ENCODE results near the gene SRCIN1.

DNA sequence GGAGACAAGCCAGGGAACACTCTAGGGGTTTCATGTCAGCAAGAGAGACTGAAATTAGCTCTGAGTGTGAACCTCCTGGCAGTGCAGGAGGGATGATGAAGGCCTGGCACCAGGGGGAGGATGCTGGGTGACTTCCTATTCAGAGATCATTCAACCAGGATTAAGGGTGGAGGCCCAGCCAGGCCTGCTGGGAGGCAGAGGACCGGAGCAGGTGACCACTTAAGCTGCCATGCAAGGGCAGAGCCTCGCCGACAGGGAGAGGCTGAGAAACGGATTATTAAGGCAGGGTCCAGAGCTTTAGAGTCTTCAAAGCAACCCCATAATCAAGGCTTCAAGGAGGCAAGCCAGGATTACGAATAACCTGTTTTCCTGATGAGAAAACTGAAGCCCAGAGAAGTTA lies 10.6 kb upstream of the SRCIN1 start:
- TF ChIP-seq RAD21 (IDR thresholded peaks at IDR 0.05) (no peak), GABPA (IDR thresholded peaks at IDR 0.05 in 1 of 2, conservative IDR thresholded peaks at IDR 0.05 in 1 of 2) (no peak), JUND (IDR thresholded peaks at IDR 0.05) (no peak), TAF1 (conservative IDR thresholded peaks at IDR 0.05) (no peak), SP1 (IDR thresholded peaks at IDR 0.05) (no peak), EGR1 (IDR thresholded peaks at IDR 0.05; ENCODE audit: low read depth in 2 of 2) (no peak), YY1 (IDR thresholded peaks at IDR 0.05) (no peak), FOXA1 (IDR thresholded peaks at IDR 0.05) (no peak), RXRA (IDR thresholded peaks at IDR 0.05) (no peak)
- TF ChIP-seq, protein P1, sequence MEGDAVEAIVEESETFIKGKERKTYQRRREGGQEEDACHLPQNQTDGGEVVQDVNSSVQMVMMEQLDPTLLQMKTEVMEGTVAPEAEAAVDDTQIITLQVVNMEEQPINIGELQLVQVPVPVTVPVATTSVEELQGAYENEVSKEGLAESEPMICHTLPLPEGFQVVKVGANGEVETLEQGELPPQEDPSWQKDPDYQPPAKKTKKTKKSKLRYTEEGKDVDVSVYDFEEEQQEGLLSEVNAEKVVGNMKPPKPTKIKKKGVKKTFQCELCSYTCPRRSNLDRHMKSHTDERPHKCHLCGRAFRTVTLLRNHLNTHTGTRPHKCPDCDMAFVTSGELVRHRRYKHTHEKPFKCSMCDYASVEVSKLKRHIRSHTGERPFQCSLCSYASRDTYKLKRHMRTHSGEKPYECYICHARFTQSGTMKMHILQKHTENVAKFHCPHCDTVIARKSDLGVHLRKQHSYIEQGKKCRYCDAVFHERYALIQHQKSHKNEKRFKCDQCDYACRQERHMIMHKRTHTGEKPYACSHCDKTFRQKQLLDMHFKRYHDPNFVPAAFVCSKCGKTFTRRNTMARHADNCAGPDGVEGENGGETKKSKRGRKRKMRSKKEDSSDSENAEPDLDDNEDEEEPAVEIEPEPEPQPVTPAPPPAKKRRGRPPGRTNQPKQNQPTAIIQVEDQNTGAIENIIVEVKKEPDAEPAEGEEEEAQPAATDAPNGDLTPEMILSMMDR (IDR thresholded peaks at IDR 0.05; ENCODE audit: low read depth, low read length, missing input control) = no peak
- TF ChIP-seq, protein P2, sequence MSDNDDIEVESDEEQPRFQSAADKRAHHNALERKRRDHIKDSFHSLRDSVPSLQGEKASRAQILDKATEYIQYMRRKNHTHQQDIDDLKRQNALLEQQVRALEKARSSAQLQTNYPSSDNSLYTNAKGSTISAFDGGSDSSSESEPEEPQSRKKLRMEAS (IDR thresholded peaks at IDR 0.05) = no peak
- TF ChIP-seq, protein P3, sequence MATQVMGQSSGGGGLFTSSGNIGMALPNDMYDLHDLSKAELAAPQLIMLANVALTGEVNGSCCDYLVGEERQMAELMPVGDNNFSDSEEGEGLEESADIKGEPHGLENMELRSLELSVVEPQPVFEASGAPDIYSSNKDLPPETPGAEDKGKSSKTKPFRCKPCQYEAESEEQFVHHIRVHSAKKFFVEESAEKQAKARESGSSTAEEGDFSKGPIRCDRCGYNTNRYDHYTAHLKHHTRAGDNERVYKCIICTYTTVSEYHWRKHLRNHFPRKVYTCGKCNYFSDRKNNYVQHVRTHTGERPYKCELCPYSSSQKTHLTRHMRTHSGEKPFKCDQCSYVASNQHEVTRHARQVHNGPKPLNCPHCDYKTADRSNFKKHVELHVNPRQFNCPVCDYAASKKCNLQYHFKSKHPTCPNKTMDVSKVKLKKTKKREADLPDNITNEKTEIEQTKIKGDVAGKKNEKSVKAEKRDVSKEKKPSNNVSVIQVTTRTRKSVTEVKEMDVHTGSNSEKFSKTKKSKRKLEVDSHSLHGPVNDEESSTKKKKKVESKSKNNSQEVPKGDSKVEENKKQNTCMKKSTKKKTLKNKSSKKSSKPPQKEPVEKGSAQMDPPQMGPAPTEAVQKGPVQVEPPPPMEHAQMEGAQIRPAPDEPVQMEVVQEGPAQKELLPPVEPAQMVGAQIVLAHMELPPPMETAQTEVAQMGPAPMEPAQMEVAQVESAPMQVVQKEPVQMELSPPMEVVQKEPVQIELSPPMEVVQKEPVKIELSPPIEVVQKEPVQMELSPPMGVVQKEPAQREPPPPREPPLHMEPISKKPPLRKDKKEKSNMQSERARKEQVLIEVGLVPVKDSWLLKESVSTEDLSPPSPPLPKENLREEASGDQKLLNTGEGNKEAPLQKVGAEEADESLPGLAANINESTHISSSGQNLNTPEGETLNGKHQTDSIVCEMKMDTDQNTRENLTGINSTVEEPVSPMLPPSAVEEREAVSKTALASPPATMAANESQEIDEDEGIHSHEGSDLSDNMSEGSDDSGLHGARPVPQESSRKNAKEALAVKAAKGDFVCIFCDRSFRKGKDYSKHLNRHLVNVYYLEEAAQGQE (IDR thresholded peaks at IDR 0.05) = no peak
- TF ChIP-seq, protein P4, sequence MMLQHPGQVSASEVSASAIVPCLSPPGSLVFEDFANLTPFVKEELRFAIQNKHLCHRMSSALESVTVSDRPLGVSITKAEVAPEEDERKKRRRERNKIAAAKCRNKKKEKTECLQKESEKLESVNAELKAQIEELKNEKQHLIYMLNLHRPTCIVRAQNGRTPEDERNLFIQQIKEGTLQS (IDR thresholded peaks at IDR 0.05) = no peak
- TF ChIP-seq, protein P5, sequence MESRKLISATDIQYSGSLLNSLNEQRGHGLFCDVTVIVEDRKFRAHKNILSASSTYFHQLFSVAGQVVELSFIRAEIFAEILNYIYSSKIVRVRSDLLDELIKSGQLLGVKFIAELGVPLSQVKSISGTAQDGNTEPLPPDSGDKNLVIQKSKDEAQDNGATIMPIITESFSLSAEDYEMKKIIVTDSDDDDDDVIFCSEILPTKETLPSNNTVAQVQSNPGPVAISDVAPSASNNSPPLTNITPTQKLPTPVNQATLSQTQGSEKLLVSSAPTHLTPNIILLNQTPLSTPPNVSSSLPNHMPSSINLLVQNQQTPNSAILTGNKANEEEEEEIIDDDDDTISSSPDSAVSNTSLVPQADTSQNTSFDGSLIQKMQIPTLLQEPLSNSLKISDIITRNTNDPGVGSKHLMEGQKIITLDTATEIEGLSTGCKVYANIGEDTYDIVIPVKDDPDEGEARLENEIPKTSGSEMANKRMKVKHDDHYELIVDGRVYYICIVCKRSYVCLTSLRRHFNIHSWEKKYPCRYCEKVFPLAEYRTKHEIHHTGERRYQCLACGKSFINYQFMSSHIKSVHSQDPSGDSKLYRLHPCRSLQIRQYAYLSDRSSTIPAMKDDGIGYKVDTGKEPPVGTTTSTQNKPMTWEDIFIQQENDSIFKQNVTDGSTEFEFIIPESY (IDR thresholded peaks at IDR 0.05) = no peak
